Measurements from ENCODE around the gene TFIP11.

Gene TFIP11

DNA sequence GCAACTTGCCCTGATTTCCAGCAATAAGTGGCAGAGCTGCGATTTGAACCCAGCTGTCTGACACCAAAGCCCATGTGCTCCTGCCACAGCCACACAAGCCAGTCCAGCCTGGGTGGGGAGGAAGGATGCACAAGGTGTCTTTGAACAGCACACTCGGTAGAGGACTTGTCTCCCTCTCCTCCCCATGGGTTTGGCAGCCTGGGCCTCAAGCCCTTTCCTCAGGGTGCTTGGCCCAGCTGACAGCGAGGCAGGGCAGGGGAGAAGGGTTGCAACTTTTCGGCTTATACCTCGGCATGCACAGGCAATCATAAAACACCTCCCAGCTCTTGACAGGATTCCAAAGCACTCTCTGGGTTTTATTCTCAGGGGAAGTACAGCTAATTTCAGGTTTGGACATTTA, 63.9 kb downstream of the TFIP11 start:
- no peak for DNase-seq (ENCODE audit: low read depth in 2 of 2)

DNA sequence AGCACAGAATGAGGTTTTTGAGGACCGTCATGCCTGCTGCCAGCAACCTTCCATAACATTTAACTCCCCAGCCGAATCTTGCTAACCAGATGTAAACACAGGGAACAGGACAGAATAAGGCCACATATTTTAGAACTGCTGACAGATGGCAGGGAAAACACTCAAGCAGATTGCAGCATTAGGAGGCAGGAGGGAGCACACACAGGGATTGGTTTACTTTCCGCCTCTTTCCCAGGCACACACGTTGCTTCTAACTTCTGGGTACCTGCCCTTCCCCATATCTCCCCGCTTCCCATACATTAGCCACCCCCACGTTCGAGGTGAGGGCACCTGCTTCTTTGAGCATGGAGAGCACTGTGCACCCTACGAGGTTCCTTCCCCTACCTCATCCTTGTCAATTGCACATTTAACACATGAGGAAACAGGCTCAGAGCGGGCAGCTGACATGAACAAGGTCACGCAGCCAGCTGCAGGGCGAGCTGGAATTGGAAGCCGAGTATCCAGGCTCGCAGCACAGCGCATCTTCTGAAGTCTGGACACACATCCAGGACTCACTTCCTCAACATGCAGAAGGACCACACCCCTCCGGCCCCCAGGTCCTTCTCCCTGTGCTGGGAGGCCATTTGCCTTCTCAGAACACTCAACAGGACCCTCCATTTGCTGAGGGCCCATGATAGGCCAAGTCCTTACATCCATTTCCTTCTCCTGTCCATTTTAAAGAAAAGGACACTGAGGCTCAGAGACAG, 64.5 kb downstream of the TFIP11 start:
- DNase-seq (ENCODE audit: low read depth in 2 of 2), result no peak

- DNase-seq (ENCODE audit: low read depth in 2 of 2), result no peak
Observed at GRCh38 chr22:26446808-26447515, 65.3 kb downstream of the TFIP11 start.

GRCh38 chr22:26445577-26446275, 66.5 kb downstream of the TFIP11 start:
- DNase-seq (ENCODE audit: low read depth in 2 of 2), result no peak

DNA sequence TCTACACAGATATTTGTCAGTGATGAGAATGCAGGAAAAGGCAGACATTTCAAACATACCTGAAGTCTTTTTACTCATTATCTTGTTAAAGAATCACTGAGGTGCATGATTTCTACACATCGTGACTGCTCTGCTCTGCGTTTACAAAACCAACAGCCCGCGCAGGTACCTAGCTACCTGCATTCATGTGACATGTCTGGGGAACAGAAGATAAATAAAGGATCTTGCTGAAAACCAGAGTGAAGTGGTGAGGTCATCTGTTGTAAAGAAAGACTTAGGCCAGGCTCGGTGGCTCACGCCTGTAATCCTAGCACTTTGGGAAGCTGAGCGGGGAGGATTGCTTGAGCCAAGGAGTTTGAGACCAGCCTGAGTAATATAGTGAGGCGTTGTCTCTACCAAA, 67.5 kb downstream of the TFIP11 start:
- DNase-seq (ENCODE audit: low read depth in 2 of 2), result no peak

- no peak for DNase-seq (ENCODE audit: low read depth in 2 of 2)
Observed at GRCh38 chr22:26443901-26444690, 68.2 kb downstream of the TFIP11 start.

DNA sequence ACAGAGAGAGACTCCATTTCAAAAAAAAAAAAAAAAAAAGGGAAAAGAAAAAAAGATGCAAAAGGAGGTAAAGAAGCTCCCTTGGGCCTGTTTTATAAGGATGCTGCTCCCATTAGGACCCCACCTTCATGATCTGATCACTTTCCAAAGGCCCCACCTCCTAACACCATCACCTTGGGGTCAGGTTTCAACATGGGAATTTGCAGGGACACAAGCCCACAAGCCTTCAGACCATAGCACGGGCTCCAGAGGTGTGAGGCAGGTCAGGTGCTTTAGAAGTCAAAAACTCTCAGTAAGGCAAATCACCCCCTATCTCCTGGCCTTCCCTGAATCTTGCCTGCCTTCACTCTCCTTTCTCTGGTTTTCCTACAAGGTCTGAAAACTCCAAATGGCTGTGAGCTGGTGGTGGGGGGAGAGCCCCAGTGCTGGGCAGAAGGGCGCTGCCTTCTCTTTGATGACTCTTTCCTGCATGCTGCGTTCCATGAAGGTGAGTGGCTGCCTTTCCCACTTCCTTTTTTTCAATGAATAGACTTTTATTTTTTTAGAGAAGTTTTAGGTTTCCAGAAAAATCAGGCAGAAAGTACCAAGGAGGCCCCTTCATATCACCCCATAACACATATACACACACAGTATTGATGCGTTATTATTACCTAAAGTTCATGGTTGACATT, 70.1 kb downstream of the TFIP11 start:
- no peak for DNase-seq (ENCODE audit: low read depth in 2 of 2)

All from stimulated activated CD8-positive, alpha-beta memory T cell treated with anti-CD3 and anti-CD28 coated beads, Interleukin-7, amount 100 ng/mL, for 1 hour (primary cell).